Mesendoderm (in vitro differentiated cells): Measurements from ENCODE around the gene PDE11A.

Experiments used
- DNase-seq: peaks from one replicate; pipeline ENCODE4 v3.0.0; 2013
- H2AK5ac ChIP-seq: 2 replicates; pipeline ENCODE4 v1.6.1; 2013; ENCODE audit warnings: low read length, inconsistent platforms
- H2BK120ac ChIP-seq: 2 replicates; pipeline ENCODE4 v1.6.1; 2013; ENCODE audit warnings: low read depth, mild to moderate bottlenecking, low read length, moderate library complexity, mixed read lengths
- H2BK15ac ChIP-seq: replicated peaks from 2 replicates; pipeline ENCODE4 v1.6.1; 2013; ENCODE audit warnings: low read depth, mild to moderate bottlenecking, moderate library complexity
- H2BK5ac ChIP-seq: 2 replicates; pipeline ENCODE4 v1.6.1; 2013; ENCODE audit warnings: low read length, inconsistent platforms
- H3K18ac ChIP-seq: 2 replicates; pipeline ENCODE4 v1.6.1; 2013; ENCODE audit warnings: mild to moderate bottlenecking, low read length, mixed read lengths
- H3K23ac ChIP-seq: one replicate; pipeline ENCODE4 v1.6.1; 2013; ENCODE audit warnings: low read length
- H3K27ac ChIP-seq: 2 replicates; pipeline ENCODE4 v1.5.1; 2013; ENCODE audit warnings: low read depth, mild to moderate bottlenecking, inconsistent platforms, low read length, moderate library complexity
- H3K27me3 ChIP-seq: 2 replicates; pipeline ENCODE4 v1.6.1; 2013; ENCODE audit warnings: low read length, control low read depth, mild to moderate bottlenecking, inconsistent platforms; ENCODE audit not compliant: insufficient read depth, poor library complexity
- H3K36me3 ChIP-seq: 2 replicates; pipeline ENCODE4 v1.6.1; 2013; ENCODE audit warnings: low read length, inconsistent platforms; ENCODE audit not compliant: control insufficient read depth, insufficient read depth
- H3K4ac ChIP-seq: one replicate; pipeline ENCODE4 v1.6.1; 2013; ENCODE audit warnings: low read depth, mild to moderate bottlenecking, low read length, moderate library complexity
- H3K4me1 ChIP-seq: 2 replicates; pipeline ENCODE4 v1.6.1; 2013; ENCODE audit warnings: low read depth, low read length, inconsistent platforms; ENCODE audit not compliant: control insufficient read depth
- H3K4me2 ChIP-seq: 2 replicates; pipeline ENCODE4 v1.6.1; 2013; ENCODE audit warnings: low read length
- H3K4me3 ChIP-seq: 2 replicates; pipeline ENCODE4 v1.5.1; 2013; ENCODE audit warnings: mild to moderate bottlenecking, low read length
- H3K56ac ChIP-seq: one replicate; pipeline ENCODE4 v1.6.1; 2013; ENCODE audit warnings: low read length
- H3K79me1 ChIP-seq: 2 replicates; pipeline ENCODE4 v1.6.1; 2013; ENCODE audit warnings: low read length, inconsistent platforms
- H3K79me2 ChIP-seq: 2 replicates; pipeline ENCODE4 v1.6.1; 2013; ENCODE audit warnings: mild to moderate bottlenecking, low read length; ENCODE audit not compliant: control insufficient read depth, insufficient read depth
- H3K9ac ChIP-seq: 2 replicates; pipeline ENCODE4 v1.6.1; 2013; ENCODE audit warnings: low read length, inconsistent platforms
- H4K5ac ChIP-seq: one replicate; pipeline ENCODE4 v1.6.1; 2013; ENCODE audit warnings: low read length
- H4K8ac ChIP-seq: one replicate; pipeline ENCODE4 v1.6.1; 2013; ENCODE audit warnings: low read depth, mild to moderate bottlenecking, control low read depth, low read length, moderate library complexity
- WGBS: extraction: QIAGEN DNeasy Blood & Tissue Kit; methylation state at CpG from one replicate; pipeline ENCODE4 v1.1.7; 2013; ENCODE audit warnings: low lambda C conversion rate, missing lambda C conversion rate; ENCODE audit not compliant: insufficient coverage; ENCODE audit errors: extremely low coverage; 5-methylcytosine and 5-hydroxymethylcytosine counted together

PDE11A gene

DNA sequence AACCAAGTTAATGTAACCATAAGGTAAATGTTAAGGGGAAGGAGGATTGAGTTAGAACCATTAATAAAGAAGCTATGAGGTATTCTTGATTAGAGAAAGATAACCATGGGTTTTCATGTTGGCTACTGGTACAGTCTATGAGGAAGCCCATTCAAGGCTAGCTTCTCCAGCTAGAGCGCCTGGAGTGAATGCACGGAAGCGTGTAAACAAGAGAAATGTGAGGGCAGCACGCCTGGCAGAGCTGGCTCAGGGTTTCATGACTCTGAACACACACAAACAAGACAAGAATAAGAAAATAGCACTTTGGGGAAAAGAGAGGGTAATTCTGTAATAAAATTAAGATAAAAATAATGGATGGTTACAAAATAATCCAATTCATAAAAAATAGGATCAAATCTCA is 255.3 kb downstream of the PDE11A start:
- no peak overlapping the region for H2BK120ac ChIP-seq
- H3K79me2 ChIP-seq = no peaks in the 10 kb centered on the region
- H4K5ac ChIP-seq = no peak overlapping the region
- no peak overlapping the region for H2AK5ac ChIP-seq
- no peak overlapping the region for H3K27ac ChIP-seq
- DNase-seq = no peak
- no peak overlapping the region for H2BK15ac ChIP-seq
- no peaks in the 10 kb centered on the region for H3K36me3 ChIP-seq
- H3K23ac ChIP-seq = no peak overlapping the region
- no peak overlapping the region for H3K56ac ChIP-seq
- H3K79me1 ChIP-seq = no peaks in the 10 kb centered on the region
- WGBS = no CpG with 5 or more reads among the region's 4 CpGs
- no peak overlapping the region for H4K8ac ChIP-seq
- no peak overlapping the region for H3K18ac ChIP-seq
- H3K4me3 ChIP-seq = no peak overlapping the region
- no peak overlapping the region for H3K4me2 ChIP-seq
- H2BK5ac ChIP-seq = no peak overlapping the region
- H3K4ac ChIP-seq = no peak overlapping the region
- H3K9ac ChIP-seq = no peak overlapping the region
- no peaks in the 10 kb centered on the region for H3K27me3 ChIP-seq
- no peaks in the 10 kb centered on the region for H3K4me1 ChIP-seq

DNA sequence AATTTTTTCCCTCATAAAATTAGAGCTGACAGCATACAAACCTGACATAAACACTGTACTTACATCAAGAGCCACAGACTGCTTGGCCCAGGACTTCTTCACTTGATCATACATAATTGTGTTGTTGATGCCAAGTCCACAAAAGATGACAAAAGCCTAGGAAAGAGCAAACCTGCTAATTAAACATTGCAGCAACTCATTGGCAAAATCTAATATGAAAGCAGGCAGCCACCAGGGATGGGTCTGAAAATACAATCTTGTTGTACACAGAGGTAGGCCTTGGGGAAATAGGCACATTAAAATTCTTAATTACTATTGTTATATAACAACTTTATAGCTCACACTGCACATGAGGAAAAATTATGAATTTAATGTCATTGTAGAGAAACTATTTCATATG is 255.8 kb downstream of the PDE11A start:
- H2AK5ac ChIP-seq = no peak overlapping the region
- no peaks in the 10 kb centered on the region for H3K79me2 ChIP-seq
- H3K4me3 ChIP-seq = no peak overlapping the region
- H3K4ac ChIP-seq = no peak overlapping the region
- H2BK15ac ChIP-seq = no peak overlapping the region
- no peaks in the 10 kb centered on the region for H3K36me3 ChIP-seq
- H3K4me2 ChIP-seq = no peak overlapping the region
- H3K27ac ChIP-seq = no peak overlapping the region
- H3K4me1 ChIP-seq = no peaks in the 10 kb centered on the region
- no peak for DNase-seq
- H3K79me1 ChIP-seq = no peaks in the 10 kb centered on the region
- no peak overlapping the region for H2BK5ac ChIP-seq
- no peak overlapping the region for H3K18ac ChIP-seq
- no peak overlapping the region for H3K23ac ChIP-seq
- H3K27me3 ChIP-seq = no peaks in the 10 kb centered on the region
- no peak overlapping the region for H3K9ac ChIP-seq
- H3K56ac ChIP-seq = no peak overlapping the region
- no peak overlapping the region for H2BK120ac ChIP-seq
- H4K8ac ChIP-seq = no peak overlapping the region
- H4K5ac ChIP-seq = no peak overlapping the region

DNA sequence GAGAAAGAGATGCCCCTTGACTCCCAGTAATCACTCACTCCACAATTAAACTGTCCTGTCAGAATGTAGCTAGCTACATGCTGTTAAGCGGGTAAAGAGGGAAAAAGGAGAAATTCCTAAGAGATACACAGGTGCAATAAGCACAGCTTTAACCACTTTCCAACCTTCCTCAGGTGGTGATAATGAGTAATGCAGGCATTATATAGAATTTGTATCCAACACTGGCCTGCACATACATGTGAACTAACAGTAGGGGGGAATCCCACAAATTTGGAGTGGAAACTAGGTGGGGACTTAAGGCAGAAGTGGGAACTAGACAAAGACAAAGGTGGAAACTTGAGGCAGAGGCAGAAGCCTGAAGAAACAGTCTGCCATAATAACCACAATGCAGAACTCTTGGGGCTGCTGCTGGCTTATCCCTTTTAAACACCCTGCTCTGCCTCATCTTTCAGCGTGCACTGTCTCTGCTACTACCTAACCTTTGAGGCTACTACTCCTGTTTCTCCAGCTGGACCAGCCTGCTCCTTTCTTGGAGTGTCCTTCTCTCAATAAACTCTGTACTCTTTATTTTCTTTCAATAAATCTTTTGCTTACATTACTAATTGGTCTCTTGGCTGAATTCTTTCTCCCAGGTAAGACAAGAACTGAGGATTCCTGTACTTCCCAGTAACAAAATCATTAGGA is 259.7 kb downstream of the PDE11A start:
- Histone ChIP-seq H2BK15ac (no peak overlapping the region), H4K5ac (no peak overlapping the region), H3K27me3 (no peaks in the 10 kb centered on the region), H3K23ac (no peak overlapping the region), H3K4ac (no peak overlapping the region), H2BK5ac (no peak overlapping the region), H3K79me1 (no peaks in the 10 kb centered on the region), H3K56ac (no peak overlapping the region), H3K9ac (no peak overlapping the region), H3K18ac (no peak overlapping the region), H3K27ac (no peak overlapping the region), H2AK5ac (no peak overlapping the region), H3K36me3 (no peaks in the 10 kb centered on the region), H2BK120ac (no peak overlapping the region), H3K79me2 (no peaks in the 10 kb centered on the region), H3K4me3 (no peak overlapping the region), H4K8ac (no peak overlapping the region), H3K4me1 (no peaks in the 10 kb centered on the region), H3K4me2 (no peak overlapping the region)
- WGBS = no CpG with 5 or more reads among the region's 2 CpGs
- no peak for DNase-seq

DNA sequence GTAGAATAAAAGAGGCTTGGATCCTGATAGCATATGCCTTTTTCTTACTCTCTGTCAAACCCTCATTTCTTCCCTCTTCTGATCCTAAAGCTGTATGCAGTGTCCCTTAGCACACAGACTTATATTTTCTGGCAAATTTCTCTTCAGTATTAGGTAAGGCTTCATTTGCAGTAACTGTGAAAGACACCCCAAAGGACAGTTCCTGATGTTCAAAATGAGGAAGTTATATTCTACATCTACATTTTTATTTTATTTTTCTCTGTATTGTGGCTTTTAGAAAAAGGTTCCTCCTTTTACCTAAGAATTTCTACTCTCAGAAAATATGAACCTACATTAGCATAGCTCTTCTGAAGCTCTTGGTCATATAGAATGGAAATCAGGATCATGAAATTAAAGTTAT is 261.7 kb downstream of the PDE11A start:
- no peak overlapping the region for H3K23ac ChIP-seq
- no peak overlapping the region for H4K8ac ChIP-seq
- H3K79me2 ChIP-seq = no peaks in the 10 kb centered on the region
- H3K27ac ChIP-seq = no peak overlapping the region
- no peak overlapping the region for H3K56ac ChIP-seq
- H3K79me1 ChIP-seq = no peaks in the 10 kb centered on the region
- no peak overlapping the region for H3K9ac ChIP-seq
- H4K5ac ChIP-seq = no peak overlapping the region
- H3K36me3 ChIP-seq = no peaks in the 10 kb centered on the region
- H2BK120ac ChIP-seq = no peak overlapping the region
- no peak overlapping the region for H2BK15ac ChIP-seq
- H3K4ac ChIP-seq = no peak overlapping the region
- no peak overlapping the region for H3K4me2 ChIP-seq
- no peak overlapping the region for H3K4me3 ChIP-seq
- H3K4me1 ChIP-seq = no peaks in the 10 kb centered on the region
- no peak overlapping the region for H2AK5ac ChIP-seq
- no peak for DNase-seq
- H3K18ac ChIP-seq = no peak overlapping the region
- no peaks in the 10 kb centered on the region for H3K27me3 ChIP-seq
- H2BK5ac ChIP-seq = no peak overlapping the region

DNA sequence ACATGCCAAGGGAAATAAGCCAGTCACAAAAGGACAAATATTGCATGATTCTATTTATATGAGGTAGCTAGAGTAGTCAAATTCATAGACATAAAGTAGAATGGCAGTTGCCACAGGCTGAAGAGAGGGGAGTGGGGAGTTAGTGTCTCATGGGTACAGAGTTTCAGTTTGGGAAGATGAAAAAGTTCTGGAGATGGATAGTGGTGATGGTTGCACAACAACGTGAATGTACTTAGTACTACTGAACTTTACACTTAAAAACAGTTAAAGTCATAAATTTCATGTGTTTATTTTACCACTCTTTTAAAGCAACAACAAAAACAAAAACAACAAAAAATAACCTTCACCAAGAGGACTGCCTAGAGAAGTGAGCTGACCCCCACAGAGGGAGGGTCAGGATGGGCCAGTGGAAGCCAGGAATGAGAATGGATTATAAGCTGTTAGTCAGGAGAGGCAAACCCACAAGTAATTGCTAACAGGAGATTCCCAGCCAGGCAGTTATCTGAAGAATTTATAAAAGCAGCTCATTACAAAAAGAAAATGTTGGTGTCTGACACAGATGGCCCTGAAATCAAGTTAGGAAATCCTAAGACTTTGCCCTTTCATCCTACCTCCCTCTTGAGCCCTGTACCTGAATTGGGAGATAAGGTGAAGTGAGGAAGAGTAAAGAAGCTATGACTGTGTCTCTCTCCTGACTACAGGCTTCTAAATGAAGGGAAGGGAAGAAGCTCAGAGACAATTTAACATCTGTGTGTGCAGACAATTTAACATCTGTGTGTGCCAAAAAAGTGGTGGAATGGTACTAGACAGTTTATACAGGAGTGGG is 263.4 kb downstream of the PDE11A start:
- no peaks in the 10 kb centered on the region for H3K27me3 ChIP-seq
- no peak for DNase-seq
- no peak overlapping the region for H3K4me2 ChIP-seq
- H3K4me3 ChIP-seq = no peak overlapping the region
- no peak overlapping the region for H3K56ac ChIP-seq
- H3K79me2 ChIP-seq = no peaks in the 10 kb centered on the region
- H2BK5ac ChIP-seq = no peak overlapping the region
- no peak overlapping the region for H2BK15ac ChIP-seq
- H2AK5ac ChIP-seq = no peak overlapping the region
- H3K27ac ChIP-seq = no peak overlapping the region
- H3K23ac ChIP-seq = no peak overlapping the region
- H3K9ac ChIP-seq = no peak overlapping the region
- no peak overlapping the region for H3K4ac ChIP-seq
- no peak overlapping the region for H4K5ac ChIP-seq
- WGBS = no CpG with 5 or more reads among the region's 1 CpG
- H3K36me3 ChIP-seq = no peaks in the 10 kb centered on the region
- no peak overlapping the region for H4K8ac ChIP-seq
- H2BK120ac ChIP-seq = no peak overlapping the region
- H3K79me1 ChIP-seq = no peaks in the 10 kb centered on the region
- H3K4me1 ChIP-seq = no peaks in the 10 kb centered on the region
- H3K18ac ChIP-seq = no peak overlapping the region

DNA sequence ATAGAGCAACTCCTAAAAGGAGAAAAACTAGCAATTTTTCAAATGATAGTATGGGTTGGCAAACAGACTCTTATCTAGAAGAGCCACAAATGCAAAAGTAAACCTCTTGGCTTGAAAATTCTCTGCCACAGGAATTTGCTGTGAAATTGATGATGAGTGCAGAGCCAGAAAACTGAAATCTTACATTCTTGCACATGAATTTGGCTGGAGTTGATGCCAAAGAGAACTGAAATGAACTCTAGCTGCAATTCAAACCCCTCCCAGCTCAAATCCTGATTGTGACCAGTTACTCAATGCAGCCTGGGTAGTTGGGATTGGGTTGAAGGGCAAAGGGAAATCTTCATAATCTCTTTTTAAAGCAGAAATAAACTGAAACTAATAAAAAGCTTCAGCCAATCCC is 266.6 kb downstream of the PDE11A start:
- Histone ChIP-seq H3K4me2 (no peak overlapping the region), H2BK5ac (no peak overlapping the region), H3K18ac (no peak overlapping the region), H3K56ac (no peak overlapping the region), H4K8ac (no peak overlapping the region), H3K79me2 (no peaks in the 10 kb centered on the region), H3K36me3 (no peaks in the 10 kb centered on the region), H4K5ac (no peak overlapping the region), H3K9ac (no peak overlapping the region), H3K79me1 (no peaks in the 10 kb centered on the region), H3K27ac (no peak overlapping the region), H3K4ac (no peak overlapping the region), H2BK120ac (no peak overlapping the region), H2BK15ac (no peak overlapping the region), H3K23ac (no peak overlapping the region), H3K4me3 (no peak overlapping the region), H3K4me1 (no peaks in the 10 kb centered on the region), H2AK5ac (no peak overlapping the region), H3K27me3 (no peaks in the 10 kb centered on the region)
- no peak for DNase-seq
